Esophagus squamous epithelium (tissue), 5 donors: ENCODE data around the gene KLHL35. TPM values are rescaled to one million over a fixed set of nuclear protein-coding genes. Genes with fewer than 3 reads are reported as not detected.
"Not testable (repeated sequence)": the region's sequence is repeated elsewhere in the genome, so short reads cannot be mapped to it uniquely, and the experiment has no call there.

Source experiments
- DNase-seq: peaks from one replicate; lab custom pipeline; 2025; lab: John Stamatoyannopoulos, UW
- H3K27ac ChIP-seq, 4 donors: fragments of 200-600 bp; sonication (generic); one replicate each; pipeline ENCODE4 v1.5.1; 2016 to 2019; ENCODE audit warnings: mild to moderate bottlenecking in 1 of 4
- H3K27me3 ChIP-seq, 4 donors: fragments of 200-600 bp; sonication (generic); 1 replicate in 3 of 4; 2 replicates in 1 of 4; pipeline versions ENCODE4 v1.5.1 to v1.6.0; 2017 to 2021; ENCODE audit warnings: antibody characterized with exemption in 1 of 4
- H3K36me3 ChIP-seq, 3 donors: fragments of 200-600 bp; sonication (generic); one replicate each; pipeline ENCODE4 v1.5.1; 2016 to 2019
- H3K4me1 ChIP-seq, 3 donors: fragments of 200-600 bp; sonication (generic); one replicate each; pipeline ENCODE4 v1.5.1; 2017 to 2019
- H3K4me3 ChIP-seq, 4 donors: fragments of 200-600 bp; sonication (generic); 1 replicate in 3 of 4; 2 replicates in 1 of 4; pipeline ENCODE4 v1.5.1; 2016 to 2019; ENCODE audit warnings: mild to moderate bottlenecking in 2 of 4, moderate library complexity in 1 of 4
- H3K9me3 ChIP-seq, 3 donors: fragments of 200-600 bp; sonication (generic); one replicate each; pipeline ENCODE4 v1.5.1; 2016 to 2019
- POLR2A ChIP-seq, 4 donors: fragments of 450-650 bp; IDR thresholded peaks; one replicate each; pipeline ENCODE4 v1.6.1; 2017; ENCODE audit warnings: antibody characterized with exemption in 4 of 4, mild to moderate bottlenecking in 4 of 4, moderate library complexity in 3 of 4
- WGBS, 2 donors: methylation state at CpG; one replicate each; pipeline ENCODE4 v1.1.5; 2018; 5-methylcytosine and 5-hydroxymethylcytosine counted together
- intact Hi-C: fragments of 100-400 bp; cut with DNase I; formaldehyde crosslinking; loops from one replicate; pipeline ENCODE4 v1.15.0; 2022
- total RNA-seq, 4 donors: library from RNA; depleted of rRNA; stranded (reverse); fragments of >200 nt; gene quantifications; one replicate each; pipeline ENCODE4 v1.1.0, GENCODE V29; 2016
- TF ChIP-seq, protein P1 (sequence below), 6 experiments: fragments of 450-650 bp in 4 of 6; fragments of 200-600 bp in 2 of 6; sonication (generic) in 2 of 6; IDR thresholded peaks; one replicate each; pipeline ENCODE4 v1.5.1; 2016 to 2019; ENCODE audit warnings: antibody characterized with exemption in 6 of 6, mild to moderate bottlenecking in 4 of 6, moderate library complexity in 4 of 6
- donor health status: DM: yes; HTN: yes; CAD: no.

KLHL35 gene
- total RNA-seq, 4 donors from 2014 or later, result 0.62 to 0.95 (median 0.91) TPM; not detected in 1

DNA sequence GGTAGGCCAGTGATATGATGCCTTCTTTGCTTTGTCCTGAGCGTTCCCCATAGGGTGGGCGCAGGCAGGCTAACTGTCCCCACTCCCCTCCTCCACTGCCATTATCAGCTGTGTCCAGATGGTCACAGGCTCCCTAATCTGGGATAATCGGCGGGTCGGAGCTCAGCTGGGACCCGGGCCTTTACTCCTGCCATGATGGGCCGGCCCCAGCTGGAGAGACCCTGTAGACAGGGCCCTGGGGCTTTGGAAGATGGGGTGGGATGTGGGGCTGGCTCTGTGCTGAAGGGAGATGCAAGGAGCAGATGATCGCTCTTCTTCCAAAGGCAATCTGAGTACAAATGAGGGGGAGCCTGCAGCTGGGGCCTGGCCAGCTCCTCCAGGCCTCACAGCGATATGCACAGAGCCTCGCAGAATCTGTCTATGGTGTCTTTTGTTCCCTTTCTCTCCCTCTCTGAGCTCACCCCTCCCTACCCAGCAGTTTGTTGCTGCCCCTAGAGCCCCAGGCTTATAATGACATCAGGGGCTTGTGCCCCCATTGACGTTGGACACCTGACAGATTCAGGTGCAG is 11.9 kb downstream of the KLHL35 start:
- Histone ChIP-seq H3K4me3 (no peak overlapping the region), H3K36me3 (peaks cover 0 to 40% (median 0%) of the 10 kb centered on the region in 3 donors), H3K4me1 (peaks cover 0 to 5% (median 4%) of the 10 kb centered on the region in 3 donors), H3K27ac (no peak overlapping the region), H3K9me3 (no peaks in the 10 kb centered on the region), H3K27me3 (no peaks in the 10 kb centered on the region)
- no peak for DNase-seq
- WGBS, 2 donors, result 81 to 89% methylated on average over 3 to 4 of the region's 11 CpGs
- intact Hi-C loops, result no loop called here
- TF ChIP-seq, protein P1, sequence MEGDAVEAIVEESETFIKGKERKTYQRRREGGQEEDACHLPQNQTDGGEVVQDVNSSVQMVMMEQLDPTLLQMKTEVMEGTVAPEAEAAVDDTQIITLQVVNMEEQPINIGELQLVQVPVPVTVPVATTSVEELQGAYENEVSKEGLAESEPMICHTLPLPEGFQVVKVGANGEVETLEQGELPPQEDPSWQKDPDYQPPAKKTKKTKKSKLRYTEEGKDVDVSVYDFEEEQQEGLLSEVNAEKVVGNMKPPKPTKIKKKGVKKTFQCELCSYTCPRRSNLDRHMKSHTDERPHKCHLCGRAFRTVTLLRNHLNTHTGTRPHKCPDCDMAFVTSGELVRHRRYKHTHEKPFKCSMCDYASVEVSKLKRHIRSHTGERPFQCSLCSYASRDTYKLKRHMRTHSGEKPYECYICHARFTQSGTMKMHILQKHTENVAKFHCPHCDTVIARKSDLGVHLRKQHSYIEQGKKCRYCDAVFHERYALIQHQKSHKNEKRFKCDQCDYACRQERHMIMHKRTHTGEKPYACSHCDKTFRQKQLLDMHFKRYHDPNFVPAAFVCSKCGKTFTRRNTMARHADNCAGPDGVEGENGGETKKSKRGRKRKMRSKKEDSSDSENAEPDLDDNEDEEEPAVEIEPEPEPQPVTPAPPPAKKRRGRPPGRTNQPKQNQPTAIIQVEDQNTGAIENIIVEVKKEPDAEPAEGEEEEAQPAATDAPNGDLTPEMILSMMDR (IDR thresholded peaks at IDR 0.05), result no peak
- TF ChIP-seq POLR2A (IDR thresholded peaks at IDR 0.05), result no peak

DNA sequence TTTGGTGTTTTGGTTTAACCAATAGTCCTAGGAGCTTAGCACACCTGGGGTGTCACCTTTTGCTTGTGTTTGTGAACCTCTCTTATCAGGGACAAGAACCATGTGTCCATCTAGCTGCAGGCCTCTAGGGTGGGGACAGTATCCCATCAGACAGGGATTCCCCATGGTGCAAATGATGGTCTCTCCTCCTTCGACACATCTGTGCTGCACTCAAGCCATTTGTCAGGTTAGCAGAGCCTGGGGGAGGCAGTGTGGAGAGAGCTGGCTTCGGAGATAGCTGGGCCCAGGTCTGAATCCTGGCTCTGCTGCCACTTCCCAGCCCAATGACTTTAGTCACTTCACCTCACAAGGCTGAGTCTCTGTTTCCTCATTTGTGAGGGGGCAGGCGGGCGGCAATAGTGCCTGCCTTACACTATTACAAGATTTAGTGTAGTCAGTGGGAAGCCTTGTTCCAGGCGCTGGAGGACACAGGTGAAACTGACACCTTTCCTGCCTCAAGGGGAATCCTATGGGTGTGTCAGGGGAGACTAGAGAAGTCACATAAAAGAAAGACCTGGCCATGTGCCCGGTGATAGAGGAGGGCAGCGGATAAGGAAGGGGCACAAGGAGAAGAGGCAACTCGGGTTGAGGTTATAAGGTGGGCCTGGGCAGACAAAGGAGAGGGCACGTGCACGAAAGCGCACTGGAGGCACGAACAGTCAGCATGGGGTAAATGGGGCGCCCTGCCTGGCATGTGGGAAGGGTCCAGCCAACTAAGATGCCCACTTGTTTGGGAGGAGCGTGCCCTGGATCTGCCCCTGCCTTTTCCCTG is 12.6 kb downstream of the KLHL35 start:
- Histone ChIP-seq H3K36me3 (peaks cover 0 to 45% (median 0%) of the 10 kb centered on the region in 3 donors), H3K4me3 (no peak overlapping the region), H3K4me1 (peaks cover 0 to 5% (median 4%) of the 10 kb centered on the region in 3 donors), H3K9me3 (no peaks in the 10 kb centered on the region), H3K27ac (no peak overlapping the region), H3K27me3 (no peaks in the 10 kb centered on the region)
- no peak for DNase-seq
- intact Hi-C loops, result no loop called here
- no peak for TF ChIP-seq POLR2A (IDR thresholded peaks at IDR 0.05)
- TF ChIP-seq, protein P1 (IDR thresholded peaks at IDR 0.05), result no peak
- WGBS, 2 donors, result 86% methylated on average over 10 to 11 of the region's 14 CpGs

DNA sequence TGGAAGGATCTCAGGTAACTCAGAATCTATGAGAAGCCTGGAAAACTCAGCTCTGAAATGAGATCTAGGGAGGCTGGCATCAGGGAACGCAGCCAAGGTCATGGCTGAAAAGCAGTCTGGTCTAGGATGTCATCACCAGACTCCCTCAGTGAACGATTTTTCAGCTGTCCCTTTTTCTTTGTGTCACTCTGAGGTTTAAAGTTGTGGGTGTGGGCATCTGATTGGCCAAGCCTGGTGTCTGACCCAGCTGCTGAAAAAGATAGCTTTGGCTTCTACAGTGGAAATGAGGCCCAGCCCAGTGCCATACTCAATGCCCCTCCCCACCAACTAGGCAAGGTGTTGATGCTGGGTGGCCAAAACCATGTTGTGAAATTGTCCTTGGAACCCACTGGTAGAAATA is 19.1 kb downstream of the KLHL35 start:
- no peaks in the 10 kb centered on the region for H3K27me3 ChIP-seq
- H3K27ac ChIP-seq, result no peak overlapping the region
- intact Hi-C loops, result no loop called here
- H3K36me3 ChIP-seq, result peaks cover 3 to 73% (median 6%) of the 10 kb centered on the region in 3 donors
- TF ChIP-seq, protein P1 (IDR thresholded peaks at IDR 0.05), result no peak
- no peak for DNase-seq
- WGBS, 2 donors, result 79% methylated on average over 2 of the region's 2 CpGs
- no peaks in the 10 kb centered on the region for H3K9me3 ChIP-seq
- H3K4me1 ChIP-seq, result peaks cover 0 to 4% (median 4%) of the 10 kb centered on the region in 3 donors
- no peak overlapping the region for H3K4me3 ChIP-seq

DNA sequence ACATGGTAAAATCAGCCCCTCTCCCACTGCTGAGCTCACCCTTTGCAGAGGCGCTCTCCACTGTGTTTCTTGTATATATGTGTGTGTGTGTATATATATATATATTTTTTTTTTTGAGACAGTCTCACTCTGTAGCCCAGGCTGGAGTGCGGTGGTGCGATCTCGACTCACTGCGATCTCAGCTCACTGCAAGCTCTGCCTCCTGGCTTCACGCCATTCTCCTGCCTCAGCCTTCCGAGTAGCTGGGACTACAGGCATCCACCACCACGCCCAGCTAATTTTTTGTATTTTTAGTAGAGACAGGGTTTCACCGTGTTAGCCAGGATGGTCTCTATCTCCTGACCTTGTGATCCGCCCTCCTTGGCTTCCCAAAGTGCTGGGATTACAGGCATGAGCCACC is 19.9 kb downstream of the KLHL35 start:
- intact Hi-C loops, H3K27me3 ChIP-seq, H3K4me1 ChIP-seq, H3K4me3 ChIP-seq, H3K9me3 ChIP-seq, H3K27ac ChIP-seq, DNase-seq: not testable (repeated sequence)
- 82 to 85% methylated on average over 9 to 10 of the region's 10 CpGs for WGBS, 2 donors
- peaks cover 3 to 80% (median 6%) of the 10 kb centered on the region in 3 donors for H3K36me3 ChIP-seq

DNA sequence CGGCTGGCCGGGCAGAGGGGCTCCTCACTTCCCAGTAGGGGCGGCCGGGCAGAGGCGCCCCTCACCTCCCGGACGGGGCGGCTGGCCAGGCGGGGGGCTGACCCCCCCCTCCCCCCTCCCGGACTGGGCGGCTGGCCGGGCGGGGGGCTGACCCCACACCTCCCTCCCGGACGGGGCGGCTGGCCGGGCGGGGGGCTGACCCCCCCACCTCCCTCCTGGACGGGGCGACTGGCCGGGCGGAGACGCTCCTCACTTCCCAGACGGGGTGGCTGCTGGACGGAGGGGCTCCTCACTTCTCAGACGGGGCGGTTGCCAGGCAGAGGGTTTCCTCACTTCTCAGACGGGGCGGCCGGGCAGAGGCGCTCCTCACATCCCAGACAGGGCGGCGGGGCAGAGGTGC is 23.0 kb downstream of the KLHL35 start:
- intact Hi-C loops, H3K4me1 ChIP-seq, H3K27ac ChIP-seq, H3K27me3 ChIP-seq, H3K4me3 ChIP-seq, H3K9me3 ChIP-seq, DNase-seq: not testable (repeated sequence)
- WGBS, 2 donors, result no CpG with 5 or more reads among the region's 33 CpGs
- peaks cover 8 to 88% (median 12%) of the 10 kb centered on the region in 3 donors for H3K36me3 ChIP-seq

DNA sequence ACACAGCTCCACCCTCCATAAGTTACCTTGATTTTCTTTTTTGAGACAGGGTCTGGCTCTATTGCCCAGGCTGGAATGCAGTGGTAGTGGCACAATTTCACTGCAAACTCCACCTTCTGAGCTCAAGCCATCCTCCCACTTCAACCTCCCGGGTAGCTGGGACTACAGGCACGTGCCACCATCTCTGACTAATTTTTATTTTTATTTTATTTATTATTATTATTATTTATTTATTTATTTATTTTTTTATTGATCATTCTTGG is 24.1 kb downstream of the KLHL35 start:
- Histone ChIP-seq H3K27ac (no peak overlapping the region), H3K4me1 (peaks cover 0 to 8% (median 0%) of the 10 kb centered on the region in 3 donors), H3K36me3 (peaks cover 17 to 88% (median 23%) of the 10 kb centered on the region in 3 donors), H3K27me3 (no peaks in the 10 kb centered on the region), H3K4me3 (no peak overlapping the region), H3K9me3 (no peaks in the 10 kb centered on the region)
- intact Hi-C loops, result no loop called here
- no peak for TF ChIP-seq POLR2A (IDR thresholded peaks at IDR 0.05)
- TF ChIP-seq, protein P1 (IDR thresholded peaks at IDR 0.05), result no peak
- 88 to 96% methylated on average over 2 of the region's 2 CpGs for WGBS, 2 donors
- DNase-seq, result no peak
